HepG2 (cell line): Measurements from ENCODE around the gene STYK1. TPM values are rescaled to one million over a fixed set of nuclear protein-coding genes. Genes with fewer than 3 reads are reported as not detected.

ENCODE experiments used
- HDAC1 ChIP-seq: sonication (generic); formaldehyde crosslinking; IDR thresholded peaks from 2 replicates; pipeline ENCODE4 v1.5.1; 2020; ENCODE audit warnings: mild to moderate bottlenecking, missing genetic modification reagents
- POLR2AphosphoS5 ChIP-seq: IDR thresholded peaks from 2 replicates; pipeline ENCODE4 v1.6.1; 2012; ENCODE audit warnings: low read depth, low read length
- ZMAT3 ChIP-seq: sonication (generic); formaldehyde crosslinking; conservative IDR thresholded peaks from 2 replicates; pipeline ENCODE4 v1.7.0; 2021; ENCODE audit warnings: missing genetic modification reagents
- ZNF615 ChIP-seq: sonication (generic); formaldehyde crosslinking; IDR thresholded peaks from 2 replicates; pipeline ENCODE4 v1.5.0; 2020; ENCODE audit warnings: mild to moderate bottlenecking, missing genetic modification reagents, borderline replicate concordance
- polyA plus RNA-seq, 8 experiments: library from polyadenylated mRNA; depleted of rRNA in 3 of 8; stranded (reverse) in 7 of 8; unstranded in 1 of 8; fragments of >200 nt; fragmentation: Illumina TruSeq in 4 of 8; extraction: Trizol in 4 of 8; gene quantifications; 2 replicates each; pipeline versions ENCODE4 v1.2.1 to v1.2.3, GENCODE V29; 2011 to 2016; ENCODE audit warnings: low read depth in 4 of 8, missing spikeins in 1 of 8, mixed read lengths in 1 of 8; ENCODE audit not compliant: insufficient read depth in 1 of 8
- total RNA-seq, 5 experiments: library from RNA; depleted of rRNA; stranded (reverse); fragments of >200 nt; fragmentation: Illumina TruSeq; extraction: Trizol; gene quantifications; 2 replicates each; pipeline ENCODE4 v1.2.3, GENCODE V29; 2016; ENCODE audit warnings: low read depth in 1 of 5
- TF ChIP-seq, protein P1 (sequence below): sonication (generic); formaldehyde crosslinking; IDR thresholded peaks from 2 replicates; pipeline ENCODE4 v1.4.0; 2020; ENCODE audit warnings: missing genetic modification reagents
- TF ChIP-seq, protein P2 (sequence below): sonication (generic); formaldehyde crosslinking; IDR thresholded peaks from one replicate; pipeline ENCODE4 v1.5.1; 2020; ENCODE audit warnings: mild to moderate bottlenecking, missing genetic modification reagents; ENCODE audit errors: not compliant biosample characterization

STYK1 gene
- total and polyA plus RNA-seq, 2 of the 13 experiments (the other 11 are each of a cell fraction or from before 2014, with no cell fraction given): not detected

DNA sequence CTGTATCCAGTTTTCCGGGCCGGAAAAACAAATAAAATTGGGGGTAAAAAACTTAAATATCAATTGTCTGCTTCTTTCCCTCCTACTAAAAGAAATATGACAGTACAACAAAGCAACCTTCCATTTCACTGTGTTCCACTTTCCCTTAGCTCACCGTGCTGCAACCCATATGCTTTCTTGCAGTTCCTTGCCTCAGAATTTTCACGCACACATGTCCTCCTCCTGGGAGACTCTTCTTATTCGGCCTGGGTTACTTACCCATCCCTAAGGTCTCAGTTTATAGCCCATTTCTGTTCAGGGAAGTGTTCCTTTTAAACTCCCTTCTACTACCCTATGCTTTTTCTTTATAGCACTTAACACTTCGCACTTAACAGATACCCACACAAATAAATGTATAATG lies 56.0 kb downstream of the STYK1 start (continued):
- TF ChIP-seq, protein P1, sequence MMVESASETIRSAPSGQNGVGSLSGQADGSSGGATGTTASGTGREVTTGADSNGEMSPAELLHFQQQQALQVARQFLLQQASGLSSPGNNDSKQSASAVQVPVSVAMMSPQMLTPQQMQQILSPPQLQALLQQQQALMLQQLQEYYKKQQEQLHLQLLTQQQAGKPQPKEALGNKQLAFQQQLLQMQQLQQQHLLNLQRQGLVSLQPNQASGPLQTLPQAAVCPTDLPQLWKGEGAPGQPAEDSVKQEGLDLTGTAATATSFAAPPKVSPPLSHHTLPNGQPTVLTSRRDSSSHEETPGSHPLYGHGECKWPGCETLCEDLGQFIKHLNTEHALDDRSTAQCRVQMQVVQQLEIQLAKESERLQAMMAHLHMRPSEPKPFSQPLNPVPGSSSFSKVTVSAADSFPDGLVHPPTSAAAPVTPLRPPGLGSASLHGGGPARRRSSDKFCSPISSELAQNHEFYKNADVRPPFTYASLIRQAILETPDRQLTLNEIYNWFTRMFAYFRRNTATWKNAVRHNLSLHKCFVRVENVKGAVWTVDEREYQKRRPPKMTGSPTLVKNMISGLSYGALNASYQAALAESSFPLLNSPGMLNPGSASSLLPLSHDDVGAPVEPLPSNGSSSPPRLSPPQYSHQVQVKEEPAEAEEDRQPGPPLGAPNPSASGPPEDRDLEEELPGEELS (CRISPR knock-in tag): no peak
- no peak for TF ChIP-seq POLR2AphosphoS5
- TF ChIP-seq, protein P2, sequence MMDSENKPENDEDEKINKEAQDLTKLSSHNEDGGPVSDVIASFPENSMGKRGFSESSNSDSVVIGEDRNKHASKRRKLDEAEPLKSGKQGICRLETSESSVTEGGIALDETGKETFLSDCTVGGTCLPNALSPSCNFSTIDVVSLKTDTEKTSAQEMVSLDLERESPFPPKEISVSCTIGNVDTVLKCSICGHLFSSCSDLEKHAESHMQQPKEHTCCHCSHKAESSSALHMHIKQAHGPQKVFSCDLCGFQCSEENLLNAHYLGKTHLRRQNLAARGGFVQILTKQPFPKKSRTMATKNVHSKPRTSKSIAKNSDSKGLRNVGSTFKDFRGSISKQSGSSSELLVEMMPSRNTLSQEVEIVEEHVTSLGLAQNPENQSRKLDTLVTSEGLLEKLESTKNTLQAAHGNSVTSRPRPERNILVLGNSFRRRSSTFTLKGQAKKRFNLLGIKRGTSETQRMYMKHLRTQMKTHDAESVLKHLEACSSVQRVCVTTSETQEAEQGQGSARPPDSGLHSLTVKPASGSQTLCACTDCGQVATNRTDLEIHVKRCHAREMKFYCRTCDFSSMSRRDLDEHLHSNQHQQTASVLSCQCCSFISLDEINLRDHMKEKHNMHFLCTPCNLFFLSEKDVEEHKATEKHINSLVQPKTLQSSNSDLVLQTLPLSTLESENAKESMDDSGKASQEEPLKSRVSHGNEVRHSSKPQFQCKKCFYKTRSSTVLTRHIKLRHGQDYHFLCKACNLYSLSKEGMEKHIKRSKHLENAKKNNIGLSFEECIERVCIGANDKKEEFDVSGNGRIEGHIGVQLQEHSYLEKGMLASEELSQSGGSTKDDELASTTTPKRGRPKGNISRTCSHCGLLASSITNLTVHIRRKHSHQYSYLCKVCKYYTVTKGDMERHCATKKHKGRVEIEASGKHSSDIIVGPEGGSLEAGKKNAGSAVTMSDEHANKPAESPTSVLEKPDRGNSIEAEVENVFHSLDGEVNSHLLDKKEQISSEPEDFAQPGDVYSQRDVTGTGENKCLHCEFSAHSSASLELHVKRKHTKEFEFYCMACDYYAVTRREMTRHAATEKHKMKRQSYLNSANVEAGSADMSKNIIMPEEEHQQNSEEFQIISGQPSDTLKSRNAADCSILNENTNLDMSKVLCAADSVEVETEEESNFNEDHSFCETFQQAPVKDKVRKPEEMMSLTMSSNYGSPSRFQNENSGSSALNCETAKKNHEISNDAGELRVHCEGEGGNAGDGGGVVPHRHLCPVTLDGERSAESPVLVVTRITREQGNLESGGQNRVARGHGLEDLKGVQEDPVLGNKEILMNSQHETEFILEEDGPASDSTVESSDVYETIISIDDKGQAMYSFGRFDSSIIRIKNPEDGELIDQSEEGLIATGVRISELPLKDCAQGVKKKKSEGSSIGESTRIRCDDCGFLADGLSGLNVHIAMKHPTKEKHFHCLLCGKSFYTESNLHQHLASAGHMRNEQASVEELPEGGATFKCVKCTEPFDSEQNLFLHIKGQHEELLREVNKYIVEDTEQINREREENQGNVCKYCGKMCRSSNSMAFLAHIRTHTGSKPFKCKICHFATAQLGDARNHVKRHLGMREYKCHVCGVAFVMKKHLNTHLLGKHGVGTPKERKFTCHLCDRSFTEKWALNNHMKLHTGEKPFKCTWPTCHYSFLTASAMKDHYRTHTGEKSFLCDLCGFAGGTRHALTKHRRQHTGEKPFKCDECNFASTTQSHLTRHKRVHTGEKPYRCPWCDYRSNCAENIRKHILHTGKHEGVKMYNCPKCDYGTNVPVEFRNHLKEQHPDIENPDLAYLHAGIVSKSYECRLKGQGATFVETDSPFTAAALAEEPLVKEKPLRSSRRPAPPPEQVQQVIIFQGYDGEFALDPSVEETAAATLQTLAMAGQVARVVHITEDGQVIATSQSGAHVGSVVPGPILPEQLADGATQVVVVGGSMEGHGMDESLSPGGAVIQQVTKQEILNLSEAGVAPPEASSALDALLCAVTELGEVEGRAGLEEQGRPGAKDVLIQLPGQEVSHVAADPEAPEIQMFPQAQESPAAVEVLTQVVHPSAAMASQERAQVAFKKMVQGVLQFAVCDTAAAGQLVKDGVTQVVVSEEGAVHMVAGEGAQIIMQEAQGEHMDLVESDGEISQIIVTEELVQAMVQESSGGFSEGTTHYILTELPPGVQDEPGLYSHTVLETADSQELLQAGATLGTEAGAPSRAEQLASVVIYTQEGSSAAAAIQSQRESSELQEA (CRISPR knock-in tag): no peak
- TF ChIP-seq ZNF615 (CRISPR knock-in tag): no peak
- no peak for TF ChIP-seq HDAC1
- no peak for TF ChIP-seq ZMAT3 (CRISPR knock-in tag)
